HG02571 (cell line): ENCODE results near the gene PDSS2.
"Not testable (repeated sequence)": the region's sequence is repeated elsewhere in the genome, so short reads cannot be mapped to it uniquely, and the experiment has no call there.

Experiments used
- ATAC-seq: cut with Tn5 transposase; IDR thresholded peaks from one replicate; pipeline ENCODE4 v1.9.1; 2021; ENCODE audit warnings: mild to moderate bottlenecking, moderate library complexity; ENCODE audit not compliant: unreplicated experiment

PDSS2 gene

DNA sequence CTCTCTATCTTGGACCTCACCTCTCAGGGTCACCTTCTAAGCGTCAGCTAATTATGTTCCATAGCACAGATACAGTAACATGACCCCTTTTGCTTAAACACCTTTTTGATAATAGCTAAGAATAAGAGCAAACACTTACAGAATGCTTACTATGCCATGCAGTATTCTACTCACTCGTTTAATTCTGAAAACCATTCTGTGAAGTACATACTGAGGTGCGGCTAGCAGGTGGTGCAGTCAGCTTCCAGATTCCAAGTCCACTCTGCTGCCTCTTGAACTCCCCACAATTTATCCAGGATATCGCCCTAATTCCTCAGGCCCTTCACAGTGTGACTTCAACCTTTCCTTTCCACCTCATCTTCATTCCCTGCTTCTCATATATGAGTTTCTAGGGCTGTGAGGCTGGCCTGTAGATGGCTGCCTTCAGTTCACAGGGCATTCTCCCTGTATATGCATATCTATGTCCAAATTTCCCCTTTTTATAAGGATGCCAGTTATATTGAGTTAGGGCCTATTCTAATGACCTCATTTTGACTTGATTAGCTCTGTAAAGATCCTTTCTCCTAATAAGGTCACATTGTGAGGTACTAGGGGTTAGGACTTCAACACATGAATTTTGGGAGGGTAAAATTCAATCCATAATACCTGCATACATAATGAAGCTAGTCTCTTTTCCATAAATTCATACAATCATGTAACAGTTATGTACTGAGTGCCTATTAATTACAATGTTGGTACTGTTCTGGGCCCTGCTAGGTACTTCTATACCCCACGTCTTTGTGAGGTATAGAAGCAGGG is 130.1 kb downstream of the PDSS2 start:
- ATAC-seq = no peak

GRCh38 chr6:107328081-107328480 is 131.3 kb downstream of the PDSS2 start:
- ATAC-seq = no peak

GRCh38 chr6:107323133-107323785 is 136.1 kb downstream of the PDSS2 start:
- no peak for ATAC-seq

DNA sequence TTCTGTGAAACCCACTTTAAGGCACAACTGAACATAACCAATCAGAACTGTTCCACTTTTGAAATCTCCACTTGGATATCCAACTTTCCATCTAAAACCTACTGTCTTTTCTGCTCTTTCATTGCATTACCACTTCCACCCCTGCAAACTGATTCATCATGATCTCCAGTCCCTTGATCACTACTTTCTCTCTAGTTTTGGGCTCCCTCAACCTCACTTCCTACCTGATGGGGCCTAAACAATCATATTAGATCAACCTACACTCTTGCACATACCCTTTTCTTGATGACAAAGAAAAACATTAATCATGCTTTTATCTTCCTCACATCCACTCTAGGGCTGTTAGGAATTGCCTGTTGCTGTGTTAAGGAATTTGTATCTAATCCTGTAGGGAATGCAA is 137.6 kb downstream of the PDSS2 start:
- no peak for ATAC-seq

- ATAC-seq = no peak
Observed at GRCh38 chr6:107319906-107320530, 139.3 kb downstream of the PDSS2 start.

- no peak for ATAC-seq
Observed at GRCh38 chr6:107318100-107318736, 141.1 kb downstream of the PDSS2 start.

DNA sequence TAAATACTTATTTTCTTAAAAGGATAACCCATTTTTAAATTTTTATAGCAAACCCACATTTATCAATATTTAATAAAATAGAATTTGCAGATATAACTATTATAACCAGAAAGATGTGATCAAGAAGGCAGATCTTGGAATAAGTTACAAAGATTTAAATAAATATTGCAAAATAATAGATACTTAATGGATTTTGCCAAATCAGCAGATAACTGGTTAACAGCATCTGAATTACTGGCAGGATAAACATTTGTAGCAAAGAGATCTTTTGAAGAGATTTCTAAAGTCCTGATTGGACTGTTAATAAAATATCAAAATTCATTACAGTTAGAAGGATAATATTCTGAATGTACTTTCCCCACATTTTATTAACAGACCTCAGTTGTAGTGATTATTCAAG is 144.2 kb downstream of the PDSS2 start:
- ATAC-seq = no peak

- ATAC-seq = no peak
Observed at GRCh38 chr6:107314531-107314939, 144.8 kb downstream of the PDSS2 start.

DNA sequence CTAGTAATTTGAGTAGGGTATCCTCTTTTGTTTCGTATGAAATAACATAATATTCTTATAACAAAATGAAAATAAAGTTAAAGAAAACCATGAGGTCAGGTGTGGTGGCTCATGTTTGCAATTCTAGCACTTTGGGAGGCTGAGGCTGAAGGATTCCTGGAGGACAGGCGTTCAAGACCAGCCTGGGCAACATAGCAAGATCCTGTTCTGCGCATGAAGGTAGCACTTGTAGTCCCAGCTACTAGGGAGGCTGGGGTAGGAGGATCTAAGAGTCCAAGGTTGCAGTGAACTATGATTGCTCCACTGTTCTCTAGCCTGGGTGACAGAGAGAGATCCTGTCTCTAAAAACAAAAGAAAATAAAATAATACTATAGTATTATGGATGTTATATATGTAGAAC is 145.6 kb downstream of the PDSS2 start:
- no peak for ATAC-seq

DNA sequence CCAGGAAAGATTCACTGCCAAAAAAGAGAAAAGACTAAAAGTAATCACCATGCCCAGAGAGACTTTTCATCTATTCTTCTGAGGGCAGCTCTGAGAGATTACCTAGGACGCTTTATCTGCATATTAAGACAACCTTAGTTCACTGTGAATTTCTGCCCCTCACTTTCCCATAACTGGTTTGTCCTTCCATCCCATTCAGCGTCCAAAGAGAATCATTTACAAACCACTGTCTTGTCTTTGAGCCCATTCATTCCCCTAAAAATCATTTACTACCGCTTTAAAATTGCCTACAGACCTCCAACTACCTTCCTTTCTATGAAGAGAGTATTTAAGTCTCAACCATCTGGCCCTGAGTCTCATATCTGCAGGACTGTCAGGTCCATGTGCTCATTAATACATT is 149.0 kb downstream of the PDSS2 start:
- ATAC-seq = no peak

DNA sequence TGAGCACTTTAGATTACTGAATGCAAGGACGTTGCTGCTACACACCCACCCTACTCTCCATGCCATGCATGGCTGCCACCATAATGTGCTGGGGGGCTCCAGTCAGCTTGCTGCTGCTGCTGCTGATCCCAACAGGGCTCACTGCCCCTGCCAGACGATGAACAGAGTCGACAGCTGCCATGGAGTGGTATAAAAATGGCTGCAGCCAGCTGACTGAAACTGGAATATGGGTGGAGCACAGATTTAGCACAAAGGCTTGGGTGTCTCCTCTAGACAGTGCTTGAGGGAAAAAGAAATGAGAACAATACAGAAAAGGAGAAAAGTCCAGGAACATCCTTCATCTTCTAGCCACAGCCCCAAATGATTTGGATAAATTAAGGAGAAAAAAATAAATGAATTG is 150.7 kb downstream of the PDSS2 start:
- ATAC-seq = no peak

DNA sequence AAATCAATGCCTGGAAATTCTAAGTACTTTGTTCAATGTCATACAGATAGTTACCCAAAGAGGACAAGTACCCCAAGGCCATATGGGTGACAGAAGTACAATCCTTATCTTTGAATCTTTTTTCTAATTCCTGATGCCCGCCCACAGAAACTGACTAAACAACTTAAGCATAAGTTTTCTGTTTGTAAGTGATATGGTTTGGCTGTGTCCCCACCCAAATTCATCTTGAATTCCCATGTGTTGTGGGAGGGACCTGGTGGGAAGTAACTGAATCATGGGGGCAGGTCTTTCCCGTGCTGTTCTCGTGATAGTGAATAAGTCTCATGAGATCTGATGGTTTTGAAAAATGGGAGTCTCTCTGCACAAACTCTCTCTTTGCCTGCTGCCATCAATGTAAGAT is 153.4 kb downstream of the PDSS2 start:
- ATAC-seq = not testable (repeated sequence)

DNA sequence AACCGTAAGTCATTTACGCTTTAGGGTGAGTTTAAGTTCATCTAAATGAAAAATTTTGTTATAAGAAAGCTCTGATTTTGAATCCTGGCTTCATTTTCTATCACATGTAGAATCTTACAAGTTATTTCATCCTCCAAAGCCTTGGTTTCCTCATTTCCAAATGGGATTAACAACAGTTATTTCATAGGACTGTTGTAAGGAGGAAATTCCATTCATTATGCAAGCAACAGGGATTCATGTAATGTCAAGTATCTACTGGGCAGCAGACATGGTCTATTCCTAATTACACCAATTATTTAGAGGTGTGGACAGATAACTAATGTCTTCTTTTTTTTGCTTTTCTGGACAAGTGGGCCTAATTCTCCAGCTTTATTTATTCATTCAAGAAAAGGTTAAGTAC is 154.0 kb downstream of the PDSS2 start:
- no peak for ATAC-seq

- no peak for ATAC-seq
Observed at GRCh38 chr6:107304421-107305025, 154.8 kb downstream of the PDSS2 start.

DNA sequence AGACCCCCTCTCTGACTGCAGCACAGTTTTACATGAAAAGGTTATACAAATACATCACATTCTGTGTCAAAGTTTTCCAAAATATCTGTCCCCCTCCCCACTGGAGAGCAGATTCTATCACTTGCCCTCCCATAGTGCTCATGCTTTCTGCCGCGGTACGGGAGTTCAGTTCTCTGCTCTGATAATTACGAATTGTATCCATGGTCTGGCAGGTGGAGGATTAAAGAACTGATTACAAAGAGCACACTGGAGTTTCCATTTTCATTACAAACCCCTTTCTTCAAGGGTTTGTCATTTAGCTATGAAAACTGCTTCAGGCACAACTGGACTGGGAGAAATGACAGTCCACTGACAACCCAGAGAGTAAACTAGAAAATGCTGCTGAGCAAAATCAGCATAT is 166.0 kb downstream of the PDSS2 start:
- no peak for ATAC-seq

DNA sequence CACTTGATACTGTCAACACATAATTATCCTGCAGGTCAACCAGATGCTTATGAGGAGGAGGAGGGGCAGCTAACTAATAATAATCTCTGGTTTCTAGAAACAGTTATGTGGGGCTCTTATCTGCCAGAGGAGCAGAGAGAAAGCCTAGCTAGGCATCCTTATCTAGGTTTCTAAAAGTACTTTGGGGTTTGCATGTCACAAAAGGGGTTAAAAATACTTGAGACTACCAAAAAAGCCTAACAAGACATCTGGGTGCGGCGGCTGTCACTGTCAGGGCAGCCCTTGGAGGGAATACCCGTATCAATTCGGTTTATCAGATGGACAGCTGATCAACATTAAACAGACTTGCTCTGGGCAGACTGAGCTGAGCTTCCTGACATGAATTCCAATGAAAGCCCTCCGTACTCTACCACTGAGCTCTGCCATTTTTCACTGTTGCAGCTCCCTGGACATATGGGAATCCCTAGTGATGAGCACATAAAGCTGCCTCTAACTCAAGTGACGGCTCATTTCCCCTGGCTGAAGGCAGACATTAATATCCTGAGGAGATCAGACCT is 166.6 kb downstream of the PDSS2 start:
- ATAC-seq = no peak

DNA sequence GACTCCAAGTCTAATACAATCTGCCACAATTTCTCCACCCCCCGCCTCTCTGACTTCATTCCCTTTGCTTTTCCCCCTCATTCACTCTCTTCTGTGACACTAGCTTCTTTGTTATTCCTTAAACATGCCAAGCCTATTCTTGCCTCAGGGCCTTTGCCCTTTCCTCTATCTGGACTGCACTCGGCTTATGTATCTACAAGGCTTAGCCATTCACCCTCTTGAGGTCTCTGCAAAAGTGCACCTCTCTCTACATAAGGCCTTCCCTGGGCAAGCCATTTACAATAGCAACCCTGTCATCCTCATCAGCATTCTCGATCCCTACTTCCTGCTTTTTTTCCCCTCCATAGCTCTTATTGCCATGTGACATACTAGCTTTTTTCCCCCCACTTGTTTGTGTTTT is 168.9 kb downstream of the PDSS2 start:
- no peak for ATAC-seq

GRCh38 chr6:107289258-107289657 is 170.1 kb downstream of the PDSS2 start:
- ATAC-seq = not testable (repeated sequence)

GRCh38 chr6:107285683-107286082 is 173.7 kb downstream of the PDSS2 start:
- not testable (repeated sequence) for ATAC-seq

DNA sequence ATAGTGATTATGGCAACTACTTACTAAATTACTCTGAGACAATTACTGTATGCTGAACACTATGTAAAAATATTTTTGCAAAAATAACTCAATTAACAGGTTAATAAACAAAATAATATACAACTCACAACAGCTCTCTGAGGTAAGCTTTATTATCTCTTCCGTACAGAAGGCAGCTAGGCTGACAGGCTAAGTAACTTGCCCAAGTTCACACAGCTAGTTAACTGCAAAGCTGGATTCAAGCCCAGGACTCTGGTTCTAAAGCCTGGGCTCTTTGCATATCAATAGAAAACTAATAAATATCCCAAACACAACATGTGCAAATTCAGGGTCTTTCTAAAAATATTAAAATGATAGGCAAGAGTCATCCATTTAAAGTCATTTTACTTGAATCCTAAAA is 174.6 kb downstream of the PDSS2 start:
- no peak for ATAC-seq

GRCh38 chr6:107280791-107281190 is 178.6 kb downstream of the PDSS2 start:
- ATAC-seq = no peak
